Esophagus muscularis mucosa (tissue), 3 donors: Measurements from ENCODE around the gene ACOT8.

Experiments
- CTCF ChIP-seq, 3 experiments: fragments of 200-600 bp in 2 of 3; fragments of 450-650 bp in 1 of 3; sonication (generic) in 2 of 3; IDR thresholded peaks; one replicate each; pipeline ENCODE4 v1.5.1; 2017 to 2019; ENCODE audit warnings: antibody characterized with exemption in 3 of 3, mild to moderate bottlenecking in 2 of 3, moderate library complexity in 1 of 3
- POLR2AphosphoS5 ChIP-seq, 2 donors: sonication (generic); formaldehyde crosslinking; IDR thresholded peaks; one replicate each; pipeline ENCODE4 v1.6.1; 2017; ENCODE audit warnings: antibody characterized with exemption in 2 of 2

GRCh38 chr20:45812157-45813005 lies 44.8 kb downstream of the ACOT8 start, which contains the start of gene UBE2C:
- TF ChIP-seq POLR2AphosphoS5 (IDR thresholded peaks at IDR 0.05) (peak; percentile 68 to 79), CTCF (IDR thresholded peaks at IDR 0.05) (no peak)
